Measurements from ENCODE around the gene CMSS1. TPM values are rescaled to one million over a fixed set of nuclear protein-coding genes. Genes with fewer than 3 reads are reported as not detected.

Gene CMSS1
- polyA plus RNA-seq, 1 of the 3 experiments (the other 2 are of a cell fraction): 9.1 TPM

DNA sequence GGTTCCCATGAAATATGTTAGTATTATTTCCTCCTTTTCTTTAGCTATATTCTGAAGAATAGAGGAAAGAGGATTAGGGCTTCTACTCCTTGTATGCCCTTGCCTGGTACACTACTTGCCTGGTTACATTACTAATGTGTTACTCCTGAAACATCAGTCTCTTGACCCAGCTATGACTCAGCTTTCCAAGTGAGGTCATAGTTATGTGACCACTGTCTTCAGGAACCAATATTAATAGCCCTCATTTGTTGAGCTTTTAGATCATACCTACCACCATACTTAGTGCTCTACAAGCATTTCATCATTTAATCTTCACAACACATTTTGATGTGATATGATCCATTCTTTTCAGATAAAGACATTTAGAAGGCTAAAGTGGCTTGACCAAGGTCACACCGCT, 60.3 kb downstream of the CMSS1 start (continued):
- TF ChIP-seq FOXM1 (IDR thresholded peaks at IDR 0.05; ENCODE audit: low read depth): no peak
- TF ChIP-seq, protein P1, sequence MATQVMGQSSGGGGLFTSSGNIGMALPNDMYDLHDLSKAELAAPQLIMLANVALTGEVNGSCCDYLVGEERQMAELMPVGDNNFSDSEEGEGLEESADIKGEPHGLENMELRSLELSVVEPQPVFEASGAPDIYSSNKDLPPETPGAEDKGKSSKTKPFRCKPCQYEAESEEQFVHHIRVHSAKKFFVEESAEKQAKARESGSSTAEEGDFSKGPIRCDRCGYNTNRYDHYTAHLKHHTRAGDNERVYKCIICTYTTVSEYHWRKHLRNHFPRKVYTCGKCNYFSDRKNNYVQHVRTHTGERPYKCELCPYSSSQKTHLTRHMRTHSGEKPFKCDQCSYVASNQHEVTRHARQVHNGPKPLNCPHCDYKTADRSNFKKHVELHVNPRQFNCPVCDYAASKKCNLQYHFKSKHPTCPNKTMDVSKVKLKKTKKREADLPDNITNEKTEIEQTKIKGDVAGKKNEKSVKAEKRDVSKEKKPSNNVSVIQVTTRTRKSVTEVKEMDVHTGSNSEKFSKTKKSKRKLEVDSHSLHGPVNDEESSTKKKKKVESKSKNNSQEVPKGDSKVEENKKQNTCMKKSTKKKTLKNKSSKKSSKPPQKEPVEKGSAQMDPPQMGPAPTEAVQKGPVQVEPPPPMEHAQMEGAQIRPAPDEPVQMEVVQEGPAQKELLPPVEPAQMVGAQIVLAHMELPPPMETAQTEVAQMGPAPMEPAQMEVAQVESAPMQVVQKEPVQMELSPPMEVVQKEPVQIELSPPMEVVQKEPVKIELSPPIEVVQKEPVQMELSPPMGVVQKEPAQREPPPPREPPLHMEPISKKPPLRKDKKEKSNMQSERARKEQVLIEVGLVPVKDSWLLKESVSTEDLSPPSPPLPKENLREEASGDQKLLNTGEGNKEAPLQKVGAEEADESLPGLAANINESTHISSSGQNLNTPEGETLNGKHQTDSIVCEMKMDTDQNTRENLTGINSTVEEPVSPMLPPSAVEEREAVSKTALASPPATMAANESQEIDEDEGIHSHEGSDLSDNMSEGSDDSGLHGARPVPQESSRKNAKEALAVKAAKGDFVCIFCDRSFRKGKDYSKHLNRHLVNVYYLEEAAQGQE (IDR thresholded peaks at IDR 0.05; ENCODE audit: low read depth, low read length): no peak
- no peak for TF ChIP-seq GATA2 (CRISPR knock-in tag; IDR thresholded peaks at IDR 0.05)
- TF ChIP-seq FOXJ3 (CRISPR knock-in tag; IDR thresholded peaks at IDR 0.05): no peak
- TF ChIP-seq SMC3 (IDR thresholded peaks at IDR 0.05; ENCODE audit: low read depth, low read length): no peak
- TF ChIP-seq, protein P2, sequence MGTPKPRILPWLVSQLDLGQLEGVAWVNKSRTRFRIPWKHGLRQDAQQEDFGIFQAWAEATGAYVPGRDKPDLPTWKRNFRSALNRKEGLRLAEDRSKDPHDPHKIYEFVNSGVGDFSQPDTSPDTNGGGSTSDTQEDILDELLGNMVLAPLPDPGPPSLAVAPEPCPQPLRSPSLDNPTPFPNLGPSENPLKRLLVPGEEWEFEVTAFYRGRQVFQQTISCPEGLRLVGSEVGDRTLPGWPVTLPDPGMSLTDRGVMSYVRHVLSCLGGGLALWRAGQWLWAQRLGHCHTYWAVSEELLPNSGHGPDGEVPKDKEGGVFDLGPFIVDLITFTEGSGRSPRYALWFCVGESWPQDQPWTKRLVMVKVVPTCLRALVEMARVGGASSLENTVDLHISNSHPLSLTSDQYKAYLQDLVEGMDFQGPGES (IDR thresholded peaks at IDR 0.05; ENCODE audit: low read depth, low read length): no peak
- TF ChIP-seq YY1 (IDR thresholded peaks at IDR 0.05; ENCODE audit: low read depth): no peak
- TF ChIP-seq, protein P3, sequence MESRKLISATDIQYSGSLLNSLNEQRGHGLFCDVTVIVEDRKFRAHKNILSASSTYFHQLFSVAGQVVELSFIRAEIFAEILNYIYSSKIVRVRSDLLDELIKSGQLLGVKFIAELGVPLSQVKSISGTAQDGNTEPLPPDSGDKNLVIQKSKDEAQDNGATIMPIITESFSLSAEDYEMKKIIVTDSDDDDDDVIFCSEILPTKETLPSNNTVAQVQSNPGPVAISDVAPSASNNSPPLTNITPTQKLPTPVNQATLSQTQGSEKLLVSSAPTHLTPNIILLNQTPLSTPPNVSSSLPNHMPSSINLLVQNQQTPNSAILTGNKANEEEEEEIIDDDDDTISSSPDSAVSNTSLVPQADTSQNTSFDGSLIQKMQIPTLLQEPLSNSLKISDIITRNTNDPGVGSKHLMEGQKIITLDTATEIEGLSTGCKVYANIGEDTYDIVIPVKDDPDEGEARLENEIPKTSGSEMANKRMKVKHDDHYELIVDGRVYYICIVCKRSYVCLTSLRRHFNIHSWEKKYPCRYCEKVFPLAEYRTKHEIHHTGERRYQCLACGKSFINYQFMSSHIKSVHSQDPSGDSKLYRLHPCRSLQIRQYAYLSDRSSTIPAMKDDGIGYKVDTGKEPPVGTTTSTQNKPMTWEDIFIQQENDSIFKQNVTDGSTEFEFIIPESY (IDR thresholded peaks at IDR 0.05; ENCODE audit: borderline replicate concordance, low read depth): no peak
- no peak for TF ChIP-seq RAD21 (IDR thresholded peaks at IDR 0.05; ENCODE audit: low read length)

DNA sequence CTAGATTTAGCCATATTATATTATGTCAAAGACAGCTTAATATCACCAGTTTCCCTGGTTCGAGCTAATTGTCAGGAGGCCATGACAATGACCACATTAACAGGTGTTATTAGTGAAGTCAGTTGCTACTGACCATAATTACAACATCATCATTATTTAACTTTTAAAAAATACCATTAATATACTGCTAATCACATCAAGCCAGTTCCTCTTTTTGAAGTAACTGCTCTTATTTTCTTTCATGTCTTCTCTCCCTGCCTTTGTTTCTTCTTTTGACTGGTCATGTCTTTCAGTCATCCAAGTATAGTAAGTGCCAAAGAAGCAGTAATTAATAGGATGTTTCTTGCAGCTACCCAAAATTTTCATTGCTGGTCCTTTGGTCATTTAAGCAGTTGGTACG, 61.6 kb downstream of the CMSS1 start:
- Histone ChIP-seq H3K36me3 (replicated peaks in 1 of 2; ENCODE audit: control insufficient read depth in 1 of 2, insufficient read depth in 2 of 2, low read length in 1 of 2) (no peaks in the 10 kb centered on the region), H3K4me3 (ENCODE audit: low read depth in 2 of 2, low read length in 1 of 2) (no peak overlapping the region), H3K27ac (ENCODE audit: low read depth in 2 of 2, low read length in 1 of 2) (no peak overlapping the region), H3K4me2 (no peak overlapping the region), H2AFZ (ENCODE audit: low read depth) (no peak overlapping the region), H3F3A (replicated peaks; ENCODE audit: insufficient read depth) (peaks cover 8% of the 10 kb centered on the region), H3K9ac (no peak overlapping the region), H3K27me3 (ENCODE audit: insufficient read depth) (no peaks in the 10 kb centered on the region), H3K9me3 (no peaks in the 10 kb centered on the region), H3K9me2 (no peaks in the 10 kb centered on the region), H3K4me1 (ENCODE audit: control insufficient read depth in 1 of 2, insufficient read depth in 2 of 2, low read depth in 1 of 2, low read length in 1 of 2) (peaks cover 7 to 10% of the 10 kb centered on the region in 2 experiments; a peak in 2 of 4 replicates), H4K20me1 (ENCODE audit: insufficient read depth) (no peaks in the 10 kb centered on the region), H3K79me2 (ENCODE audit: insufficient read depth) (peaks cover 17% of the 10 kb centered on the region)
- CTCF ChIA-PET: interaction anchor here (1.0 to 1.2 kb wide), 2 partner anchors 29 to 190 kb away, joined by 3 to 4 read pairs; no protein-coding TSS in a partner anchor
- DNase-seq: no peak
- POLR2A ChIA-PET: no interaction called here
- WGBS (ENCODE audit: low lambda C conversion rate): 97% methylated on average over 2 of the region's 2 CpGs
- no peak for TF ChIP-seq ELF1 (IDR thresholded peaks at IDR 0.05)
- no peak for TF ChIP-seq PBX3 (IDR thresholded peaks at IDR 0.05)
- no peak for TF ChIP-seq USF2 (IDR thresholded peaks at IDR 0.05; ENCODE audit: borderline replicate concordance, low read depth, low read length)
- no peak for TF ChIP-seq YY1 (IDR thresholded peaks at IDR 0.05; ENCODE audit: low read depth)
- no peak for TF ChIP-seq GATA2 (CRISPR knock-in tag; IDR thresholded peaks at IDR 0.05)
- no peak for TF ChIP-seq RXRA (IDR thresholded peaks at IDR 0.05; ENCODE audit: borderline replicate concordance, low read depth)
- TF ChIP-seq, protein P4, sequence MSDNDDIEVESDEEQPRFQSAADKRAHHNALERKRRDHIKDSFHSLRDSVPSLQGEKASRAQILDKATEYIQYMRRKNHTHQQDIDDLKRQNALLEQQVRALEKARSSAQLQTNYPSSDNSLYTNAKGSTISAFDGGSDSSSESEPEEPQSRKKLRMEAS (IDR thresholded peaks at IDR 0.05; ENCODE audit: low read depth): no peak
- no peak for TF ChIP-seq EZH2phosphoT487 (IDR thresholded peaks at IDR 0.05; ENCODE audit: borderline replicate concordance, low read depth)
- TF ChIP-seq, protein P1 (IDR thresholded peaks at IDR 0.05; ENCODE audit: low read depth, low read length): no peak

Measured in SK-N-SH (cell line).